Occipital lobe (tissue), 2 donors: ENCODE measurements around the gene KANK2. TPM values are rescaled to one million over a fixed set of nuclear protein-coding genes. Genes with fewer than 3 reads are reported as not detected.
"Not testable (repeated sequence)": the region's sequence is repeated elsewhere in the genome, so short reads cannot be mapped to it uniquely, and the experiment has no call there.

ENCODE experiments used
- DNase-seq: peaks from one replicate; lab custom pipeline; 2025; lab: John Stamatoyannopoulos, UW
- total RNA-seq: library from RNA; depleted of rRNA; stranded (reverse); fragments of >200 nt; gene quantifications from one replicate; pipeline ENCODE4 v1.2.3, GENCODE V29; 2014

KANK2 gene
- total RNA-seq, 1 donor from 2014 or later = 10.6 TPM

DNA sequence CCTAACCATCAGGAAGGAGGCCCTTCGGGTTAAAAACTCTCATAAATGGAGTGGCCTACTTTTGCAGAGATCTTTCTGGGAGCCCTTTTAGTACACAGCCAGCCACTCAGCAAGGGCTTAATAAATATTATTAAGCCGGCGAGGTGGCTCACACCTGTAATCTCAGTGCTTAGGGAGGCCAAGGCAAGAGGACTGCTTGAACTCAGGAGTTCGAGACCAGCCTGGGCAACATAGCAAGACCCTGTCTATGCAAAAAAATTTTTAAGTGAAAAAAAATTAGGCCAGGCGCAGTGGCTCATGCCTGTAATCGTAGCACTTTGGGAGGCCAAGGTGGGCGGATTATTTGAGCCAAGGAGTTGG is 810 bp upstream of the KANK2 start:
- no peak for DNase-seq

DNA sequence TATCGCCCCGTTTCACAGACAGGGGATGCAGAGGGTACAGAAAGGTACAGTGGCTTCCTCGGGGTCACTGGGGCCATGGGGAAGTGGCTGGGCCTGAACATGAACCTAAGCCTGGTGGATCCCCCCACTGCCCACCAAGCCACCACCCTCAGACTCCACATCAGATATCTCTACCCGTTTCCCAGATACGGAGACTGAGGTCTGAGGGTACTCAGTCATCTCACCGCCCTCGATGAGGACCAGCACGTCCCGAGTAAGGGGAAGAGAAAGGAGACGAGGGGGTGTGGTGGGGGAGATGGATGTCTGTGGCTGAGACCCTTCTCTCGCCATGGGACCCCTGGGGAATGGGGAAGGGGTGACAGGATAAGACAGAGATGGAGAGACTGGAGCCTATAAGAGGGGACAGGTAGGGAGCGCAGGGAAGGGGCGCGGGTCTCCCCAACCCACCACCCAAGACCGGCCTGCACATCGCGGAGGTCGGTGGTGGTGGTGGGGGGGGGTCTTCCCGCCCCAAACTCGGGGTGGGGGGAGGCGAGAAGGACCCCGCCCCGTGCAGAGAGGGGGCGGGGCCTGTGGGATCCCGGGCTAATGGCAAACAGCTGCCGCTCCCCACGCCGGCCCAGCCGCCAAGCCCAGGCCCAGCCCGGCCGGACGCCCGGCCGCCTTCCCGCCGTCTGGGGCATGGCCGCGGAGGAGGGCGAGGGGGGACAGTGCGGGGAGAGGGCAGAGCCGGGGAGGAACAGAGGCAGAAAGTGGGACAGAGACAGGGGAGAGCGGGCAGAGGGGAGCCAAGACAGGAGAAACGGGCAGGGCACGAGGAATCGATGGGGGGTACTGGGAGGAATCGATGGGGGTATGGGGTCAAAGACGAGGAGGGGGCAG is 698 bp downstream of the KANK2 start:
- DNase-seq = no peak

DNA sequence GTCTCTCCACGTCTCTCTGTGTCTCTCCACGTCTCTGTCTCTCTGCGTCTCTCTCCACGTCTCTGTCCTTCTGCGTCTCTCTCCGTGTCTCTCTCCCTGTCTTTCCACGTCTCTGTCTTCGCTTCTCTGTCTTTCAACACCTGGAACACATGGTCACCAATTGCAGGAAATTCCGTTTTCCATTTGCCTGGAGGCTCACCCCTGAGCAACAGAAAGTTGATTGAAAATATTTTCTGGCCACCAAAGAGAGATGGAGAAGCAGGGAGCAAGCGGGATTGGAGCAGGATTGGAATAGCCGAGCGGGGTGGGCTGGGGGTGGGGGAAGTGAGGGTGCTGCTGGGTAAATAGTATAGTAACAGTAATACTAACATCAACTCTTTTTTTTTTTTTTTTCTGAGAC is 1.7 kb downstream of the KANK2 start:
- DNase-seq = no peak

DNA sequence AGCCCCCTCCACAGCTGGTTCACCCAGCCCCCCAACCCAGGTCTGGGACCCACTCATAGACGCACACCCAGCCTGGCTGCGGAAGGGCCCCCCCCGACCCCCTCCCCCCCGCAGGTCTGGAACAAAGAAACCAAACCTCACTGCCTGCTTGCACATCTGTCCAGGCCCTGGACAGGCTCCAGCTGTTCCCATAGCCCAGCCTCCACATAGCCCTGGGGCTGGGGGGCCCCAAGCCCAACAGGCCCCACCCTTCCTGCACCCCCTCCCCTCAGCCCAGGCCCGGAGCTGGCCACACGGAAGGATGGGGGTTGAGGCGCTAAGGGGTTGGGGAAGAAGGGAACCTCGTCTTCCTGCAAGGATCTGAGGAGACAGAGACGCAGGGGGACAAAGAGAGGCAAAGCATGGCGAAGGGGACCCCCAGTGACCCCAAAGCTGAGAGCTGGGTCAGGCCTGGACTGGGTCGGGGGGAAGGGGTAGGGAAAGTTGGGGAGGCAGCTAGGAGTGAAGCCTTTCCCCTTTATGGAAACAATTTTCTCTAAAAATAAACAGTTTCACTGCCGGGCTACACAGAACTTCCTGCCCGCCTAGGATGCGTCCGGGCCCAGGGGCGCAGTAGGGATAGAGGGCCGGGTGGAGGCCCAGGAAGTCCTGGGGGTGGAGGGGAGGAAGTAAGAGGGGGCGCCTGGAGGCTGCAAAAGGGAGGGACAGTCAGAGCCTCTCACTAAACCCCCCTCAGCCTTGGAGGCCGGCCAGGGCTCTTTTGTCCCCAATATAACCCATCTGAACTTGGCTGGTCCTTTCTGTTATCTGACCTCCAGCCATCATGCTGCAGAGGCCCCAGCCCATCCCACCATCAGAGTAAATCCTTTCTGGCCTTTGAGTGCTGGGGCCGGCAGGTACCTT is 2.4 kb downstream of the KANK2 start:
- DNase-seq = no peak

DNA sequence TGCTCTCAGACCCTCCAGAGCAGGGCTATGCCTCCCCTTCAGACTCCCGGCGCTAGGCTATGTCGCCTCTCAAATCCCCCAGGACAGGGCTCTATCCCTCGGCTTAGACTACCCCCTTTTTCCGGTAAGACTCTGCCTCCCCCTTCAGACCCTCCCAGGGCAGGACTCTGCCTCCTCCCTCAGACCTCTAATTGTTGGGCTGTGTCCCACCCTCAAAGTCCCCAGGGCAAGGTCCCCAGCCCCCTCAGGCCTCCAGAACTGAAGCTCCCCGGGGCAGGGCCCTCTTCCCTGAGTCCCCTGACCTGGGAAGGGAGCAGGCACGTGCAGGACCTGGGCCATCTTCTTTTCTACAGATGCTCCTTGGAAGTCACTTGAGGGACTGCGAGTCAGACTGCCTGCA is 3.2 kb downstream of the KANK2 start:
- no peak for DNase-seq

DNA sequence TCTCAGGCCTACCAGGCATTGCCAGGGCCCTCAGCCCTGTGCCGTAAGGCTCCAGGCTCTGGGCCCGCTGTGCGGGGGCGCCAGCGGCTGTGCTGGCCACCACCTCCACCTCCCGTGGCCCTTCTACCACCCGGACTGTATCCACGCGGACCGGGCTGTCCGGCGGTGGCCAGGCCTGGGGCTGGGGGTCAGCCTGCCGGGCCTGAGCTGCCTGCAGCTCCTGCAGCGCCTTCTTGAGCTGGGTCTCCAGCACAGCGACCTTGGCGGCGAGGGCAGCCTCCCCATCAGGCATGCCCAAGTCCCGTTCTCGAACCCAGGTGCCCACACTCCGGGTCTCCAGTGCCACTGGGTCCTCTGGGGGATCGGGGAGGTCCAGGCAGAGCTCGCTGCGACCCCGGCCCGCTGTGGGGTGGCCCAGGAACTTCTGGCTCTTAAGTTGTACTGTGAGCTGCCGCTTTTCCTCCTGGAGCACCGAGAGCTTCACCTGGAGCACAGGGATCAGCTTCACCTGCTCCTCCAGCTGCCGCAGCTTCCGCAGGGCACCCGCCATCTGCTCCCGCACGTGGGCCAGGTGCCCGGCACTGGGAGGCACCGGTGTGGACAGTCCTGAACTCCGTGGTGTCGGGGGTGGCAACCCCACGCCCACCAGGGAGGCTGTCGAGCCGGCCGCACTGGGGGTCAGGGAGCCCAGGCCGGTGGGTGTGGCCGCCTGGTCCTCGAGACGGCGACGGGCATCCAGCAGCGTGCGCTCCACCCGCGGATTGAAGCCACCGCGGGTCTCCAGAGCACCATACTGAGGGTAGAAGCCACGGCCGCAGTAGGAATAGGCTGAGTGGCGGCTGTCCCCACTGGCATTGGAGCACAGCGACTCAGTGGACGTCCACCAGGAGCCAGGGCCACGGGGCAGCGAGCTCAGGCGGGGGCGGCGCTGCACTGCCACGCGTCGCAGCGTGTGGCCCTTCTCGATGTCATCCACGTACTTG is 4.1 kb downstream of the KANK2 start:
- no peak for DNase-seq

DNA sequence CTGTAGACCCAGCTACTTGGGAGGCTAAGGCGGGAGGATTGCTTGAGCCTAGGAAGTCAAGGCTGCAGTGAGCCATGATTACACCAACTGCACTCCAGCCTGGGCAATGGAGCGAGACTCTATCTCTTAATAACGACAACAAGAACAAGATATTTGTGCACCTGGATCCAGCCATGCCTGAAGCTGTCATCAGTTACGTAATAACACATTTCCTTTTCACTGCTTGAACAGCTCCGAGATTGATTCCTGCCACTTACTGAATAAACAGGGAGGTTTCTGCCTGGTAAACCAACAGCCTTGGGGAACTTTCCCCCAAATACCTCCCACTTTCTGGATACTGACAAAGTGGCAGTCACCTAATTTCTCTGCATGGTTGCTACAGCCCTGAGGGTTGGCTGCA is 5.4 kb downstream of the KANK2 start:
- no peak for DNase-seq

DNA sequence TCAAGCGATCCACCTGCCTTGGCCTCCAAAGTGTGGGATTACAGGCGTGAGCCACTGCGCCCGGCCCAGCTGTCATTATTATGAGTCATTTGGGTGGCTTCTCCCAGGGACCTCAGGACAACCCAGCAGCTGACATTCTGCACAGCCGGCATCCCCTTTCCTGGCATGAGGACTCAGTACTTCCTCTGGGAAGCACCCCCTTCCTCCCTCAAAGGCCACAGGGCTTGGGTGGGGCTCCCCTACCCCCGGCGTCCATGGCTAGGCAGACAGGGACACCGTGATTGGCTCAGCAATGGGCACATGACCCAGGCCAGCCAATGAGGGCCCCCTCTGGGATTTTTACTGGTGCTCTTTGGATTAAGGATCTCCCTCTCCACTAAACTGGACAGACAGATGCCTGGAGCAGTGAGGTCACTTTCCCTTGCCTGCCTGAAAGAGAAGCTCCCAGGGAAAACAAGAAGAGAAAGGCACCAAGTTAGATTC is 6.0 kb downstream of the KANK2 start:
- no peak for DNase-seq

DNA sequence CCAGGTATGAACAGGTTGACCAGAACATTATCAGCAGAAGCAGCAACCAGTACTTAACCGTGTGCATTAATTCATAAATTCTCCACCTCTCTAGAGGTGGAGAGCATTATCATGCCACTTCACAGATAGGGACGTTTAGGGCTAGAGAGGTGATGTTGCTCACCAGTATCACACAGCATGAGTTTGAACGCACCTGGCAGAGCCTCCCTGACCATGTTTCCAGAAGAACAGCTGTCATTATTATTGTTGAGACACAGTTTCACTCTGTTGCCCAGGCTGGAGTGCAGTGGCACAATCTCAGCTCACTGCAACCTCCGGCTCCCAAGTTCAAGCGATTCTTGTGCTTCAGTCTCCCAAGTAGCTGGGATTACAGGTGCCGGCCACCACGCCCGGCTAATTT is 6.8 kb downstream of the KANK2 start:
- no peak for DNase-seq

DNA sequence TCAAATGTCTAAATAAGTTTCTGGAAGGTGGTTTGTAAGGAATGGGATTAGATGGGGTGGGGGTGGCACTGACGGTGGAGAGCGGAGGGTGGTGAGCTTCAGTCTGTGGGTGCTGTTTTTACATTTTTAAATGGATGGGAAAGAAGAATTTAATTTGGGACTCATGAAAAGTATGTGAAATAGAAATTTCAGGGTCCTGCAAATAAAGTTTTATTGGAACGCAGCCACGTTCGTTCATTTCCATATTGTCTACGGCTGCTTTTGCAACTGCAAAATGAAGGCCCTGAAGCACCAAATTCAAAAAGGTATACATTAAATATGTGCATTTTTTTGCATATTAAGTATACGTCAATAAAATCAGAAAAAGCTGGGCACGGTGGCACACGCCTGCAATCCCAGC is 9.9 kb downstream of the KANK2 start:
- DNase-seq = no peak

DNA sequence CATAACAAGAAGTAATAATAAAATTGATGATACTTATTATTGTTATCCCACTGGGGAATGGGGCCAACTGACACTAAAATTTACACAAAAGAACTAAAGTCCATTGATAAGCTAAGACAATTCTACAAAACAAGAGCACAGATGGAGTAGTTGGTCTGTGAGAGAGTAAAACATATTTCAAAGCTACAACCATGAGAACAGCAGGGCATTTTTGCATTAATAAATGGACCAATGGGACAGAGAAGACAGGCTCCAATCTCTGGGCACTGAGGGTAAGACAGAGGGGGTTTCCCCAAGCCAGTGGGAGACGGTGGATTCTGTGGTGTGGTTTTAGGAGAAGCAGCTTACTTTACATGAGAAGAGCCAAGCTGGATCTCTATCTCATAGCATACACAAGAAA is 14.4 kb downstream of the KANK2 start:
- DNase-seq = no peak

DNA sequence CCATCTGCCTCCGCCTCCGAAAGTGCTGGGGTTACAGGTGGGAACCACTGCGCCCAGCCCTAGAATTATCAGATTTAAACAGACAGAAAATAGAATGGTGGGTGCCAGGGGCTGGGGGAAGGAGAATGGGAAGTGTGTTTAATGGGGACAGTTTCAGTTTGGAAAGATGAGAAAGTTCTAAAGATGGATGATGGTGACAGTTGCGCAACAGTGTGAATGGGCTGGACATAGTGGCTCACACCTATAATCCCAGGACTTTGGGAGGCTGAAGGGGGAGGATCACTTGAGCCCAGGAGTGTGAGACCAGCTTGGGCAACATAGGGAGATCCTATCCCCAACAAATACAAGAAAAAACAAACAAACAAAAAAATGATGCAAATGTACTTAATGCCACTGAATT is 15.9 kb downstream of the KANK2 start:
- DNase-seq = no peak

DNA sequence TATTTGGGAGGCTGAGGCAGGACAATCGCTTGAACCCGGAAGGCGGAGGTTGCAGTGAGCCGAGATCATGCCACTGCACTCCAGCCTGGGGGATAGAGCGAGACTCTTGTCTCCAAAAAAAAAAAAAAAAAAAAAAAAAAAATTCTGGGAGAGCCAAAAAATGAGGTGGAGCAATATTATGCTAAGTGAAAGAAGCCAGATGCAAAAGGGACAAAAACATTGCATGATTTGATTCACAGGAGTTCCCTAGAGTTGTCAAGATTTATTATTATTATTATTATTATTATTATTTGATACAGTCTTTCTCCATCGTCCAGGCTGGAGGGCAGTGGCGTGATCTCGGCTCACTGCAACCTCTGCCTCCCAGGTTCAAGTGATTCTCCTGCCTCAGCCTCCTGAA is 16.4 kb downstream of the KANK2 start:
- not testable (repeated sequence) for DNase-seq

DNA sequence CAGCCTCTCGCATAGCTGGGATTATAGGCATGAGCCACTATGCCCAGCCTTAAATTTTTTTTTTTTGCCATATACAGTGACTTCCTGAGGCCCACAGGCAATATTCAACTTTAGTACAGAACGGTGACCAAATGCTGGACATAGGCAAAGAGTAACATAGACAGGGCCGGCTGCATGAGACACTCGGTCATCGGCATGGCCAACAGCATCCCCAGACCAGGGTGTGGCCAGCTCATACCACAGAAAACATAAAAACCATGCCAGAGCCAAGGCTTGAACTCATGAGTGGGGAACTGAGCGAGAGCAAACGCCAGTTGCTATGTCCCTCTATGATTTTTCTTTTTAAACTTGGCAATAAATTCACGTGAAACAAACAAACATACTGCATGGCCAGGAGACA is 17.0 kb downstream of the KANK2 start:
- no peak for DNase-seq

DNA sequence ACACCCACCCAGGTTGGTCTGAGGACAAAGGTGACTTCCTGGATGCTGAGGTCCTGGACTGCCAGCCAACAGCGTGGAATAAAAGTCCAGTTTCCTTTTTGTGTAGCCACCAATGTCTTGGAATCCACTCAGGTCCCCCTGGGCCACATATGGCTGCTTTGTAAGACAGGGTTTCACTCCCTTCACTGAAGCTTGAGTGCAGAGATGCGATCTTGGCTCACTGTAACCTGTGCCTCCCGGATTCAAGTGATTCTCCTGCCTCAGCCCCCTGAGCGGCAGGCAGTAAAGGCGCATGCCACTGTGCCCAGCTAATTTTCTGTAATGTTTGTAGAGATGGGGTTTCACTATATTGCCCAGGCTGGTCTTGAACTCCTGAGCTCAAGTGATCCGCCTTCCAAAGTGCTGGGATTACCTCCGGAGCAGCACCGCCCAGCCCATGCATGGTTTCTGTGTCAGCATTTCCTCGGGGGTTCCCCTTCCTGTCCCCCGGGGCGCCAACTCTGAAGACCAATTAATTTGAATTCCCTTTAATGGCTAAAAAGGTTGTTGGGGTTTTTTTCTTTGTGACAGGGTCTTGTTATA is 17.5 kb downstream of the KANK2 start:
- DNase-seq = no peak

DNA sequence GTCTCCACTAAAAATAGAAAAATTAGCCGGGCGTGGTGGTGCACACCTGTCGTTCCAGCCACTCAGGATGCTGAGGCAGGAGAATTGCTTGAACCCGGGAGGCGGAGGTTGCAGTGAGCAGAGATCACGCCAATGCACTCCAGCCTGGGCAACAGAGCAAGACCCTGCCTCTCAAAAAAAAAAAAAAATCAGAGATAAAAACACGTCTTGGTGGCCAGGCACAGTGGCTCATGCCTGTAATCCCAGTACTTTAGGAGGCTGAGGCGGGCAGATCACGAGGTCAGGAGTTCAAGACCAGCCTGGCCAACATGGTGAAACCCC is 18.2 kb downstream of the KANK2 start:
- DNase-seq = not testable (repeated sequence)

DNA sequence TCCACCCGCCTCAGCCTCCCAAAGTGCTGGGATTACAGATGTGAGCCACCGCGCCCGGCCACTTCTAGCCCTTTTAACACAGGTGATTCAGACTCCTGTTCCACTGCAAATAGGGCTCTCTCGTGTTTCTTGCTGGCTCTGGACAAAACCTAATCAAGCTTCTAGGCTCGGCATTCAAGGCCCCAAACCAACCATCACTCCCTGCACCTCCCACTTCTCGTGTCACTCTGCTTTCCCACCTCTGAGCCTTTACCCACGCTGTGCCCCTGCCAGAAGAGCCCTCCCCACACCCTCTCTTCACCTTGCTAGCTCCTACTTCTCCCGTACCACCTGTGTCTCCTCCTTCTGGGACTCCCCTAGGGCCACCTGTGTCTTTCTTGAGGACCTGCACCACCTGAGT is 19.8 kb downstream of the KANK2 start:
- no peak for DNase-seq

DNA sequence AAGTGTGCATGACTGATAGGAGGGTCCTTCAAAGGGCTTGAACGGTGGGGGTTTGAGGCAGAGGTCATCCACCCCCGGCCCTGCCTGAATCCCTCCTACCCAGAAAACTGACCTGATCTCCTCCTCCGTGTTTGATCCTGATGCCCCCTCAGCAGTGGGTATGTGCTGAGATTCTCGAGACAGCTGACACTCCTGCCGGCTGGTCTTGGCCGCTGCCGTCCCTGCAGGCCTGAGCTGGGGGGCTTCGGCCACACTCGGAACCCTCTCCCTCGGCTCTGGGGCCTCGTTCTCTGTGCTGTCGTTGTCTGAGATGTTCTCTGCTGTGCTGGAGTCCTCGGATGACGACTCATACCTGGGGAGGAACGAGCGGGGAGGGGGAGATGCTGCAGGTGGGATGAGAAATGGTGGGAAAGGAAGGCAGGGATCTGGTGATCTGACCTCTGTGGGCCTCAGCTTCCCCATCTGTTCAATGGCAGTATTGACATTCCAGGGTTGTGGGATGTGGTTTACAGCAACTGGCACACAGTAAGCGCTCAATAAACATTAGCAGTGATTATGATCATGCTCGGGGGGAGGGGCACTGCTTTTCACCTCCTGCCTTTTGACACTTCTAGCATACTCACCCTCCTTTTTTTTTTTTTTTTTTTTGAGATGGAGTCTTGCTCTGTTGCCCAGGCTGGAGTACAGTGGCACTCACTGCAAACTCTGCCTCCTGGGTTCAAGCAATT is 20.7 kb downstream of the KANK2 start:
- no peak for DNase-seq

DNA sequence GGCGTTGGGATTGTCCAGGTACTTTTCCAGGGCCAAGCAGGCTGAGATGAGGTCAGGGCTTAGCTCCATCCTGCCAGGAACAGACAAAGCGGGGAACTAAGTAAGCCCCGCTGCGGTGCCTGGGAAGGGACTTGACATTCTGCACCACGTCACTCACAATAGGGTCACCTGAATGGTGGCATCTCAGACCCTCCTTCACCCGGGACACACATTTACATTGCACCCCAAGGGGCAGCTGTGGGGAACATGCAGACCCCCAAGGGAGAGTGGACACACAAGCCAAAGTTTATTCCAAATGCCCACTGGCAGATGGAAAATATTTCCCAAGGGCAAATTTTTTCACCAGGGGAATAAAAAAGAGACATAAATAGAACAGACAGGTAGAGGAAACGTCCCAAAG is 21.4 kb downstream of the KANK2 start:
- DNase-seq = no peak

DNA sequence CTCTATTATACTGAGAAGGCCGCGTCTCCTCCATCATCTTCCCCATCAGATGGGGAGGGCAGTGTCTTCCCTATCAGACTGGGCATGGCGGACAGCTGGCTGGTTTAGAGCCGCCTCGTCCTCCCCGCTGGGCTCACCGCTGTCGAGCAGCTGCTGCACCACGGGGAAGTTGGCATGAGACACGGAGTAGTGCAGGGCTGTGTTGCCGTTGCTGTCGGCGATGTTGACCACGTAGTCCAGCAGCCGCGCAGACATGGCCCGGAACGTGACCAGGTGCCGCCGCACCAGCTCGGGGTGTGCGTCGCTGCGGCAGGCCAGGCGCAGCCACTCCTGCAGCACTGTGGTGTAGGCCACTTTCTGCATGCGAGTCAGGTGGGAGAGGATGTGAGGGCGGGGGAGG is 23.0 kb downstream of the KANK2 start:
- no peak for DNase-seq
